Measurements from ENCODE around the gene GATAD2A.
"Not testable (repeated sequence)": the region's sequence is repeated elsewhere in the genome, so short reads cannot be mapped to it uniquely, and the experiment has no call there.

GATAD2A gene

GRCh38 chr19:19366434-19367396, 38.8 kb upstream of the GATAD2A start:
- DNase-seq (ENCODE audit: low spot score), result peak; percentile 74
- ChIA-PET POLR2A (ENCODE audit: low non-redundant PET) (no interaction called here), CTCF (interaction anchor here (0.6 to 1.2 kb wide), 8 partner anchors 44 to 391 kb away, joined by 3 to 6 read pairs (median 4); no protein-coding TSS in a partner anchor)
- peak; percentile 90 for TF ChIP-seq CTCF (conservative IDR thresholded peaks at IDR 0.05; ENCODE audit: low read depth)
- peak overlapping the region; percentile 47 for H3K27ac ChIP-seq

GRCh38 chr19:19368087-19368486, 37.4 kb upstream of the GATAD2A start:
- ChIA-PET CTCF (interaction anchor here (0.6 kb wide), 1 partner anchor 144 kb away, joined by 3 read pairs; no protein-coding TSS in a partner anchor), POLR2A (ENCODE audit: low non-redundant PET) (no interaction called here)
- H3K27ac ChIP-seq, result peak overlapping the region; percentile 9; the same call in 1 of the 2 replicates

GRCh38 chr19:19371059-19371458, 34.4 kb upstream of the GATAD2A start:
- peak; percentile 18 for DNase-seq (ENCODE audit: low spot score)
- peak overlapping the region; percentile 63 for H3K27ac ChIP-seq
- TF ChIP-seq CTCF (conservative IDR thresholded peaks at IDR 0.05; ENCODE audit: low read depth), result no peak

More at GRCh38 chr19:19368087-19368486, 37.4 kb upstream of the GATAD2A start:
- TF ChIP-seq CTCF (conservative IDR thresholded peaks at IDR 0.05; ENCODE audit: low read depth), result no peak
- no peak for DNase-seq (ENCODE audit: low spot score)

GRCh38 chr19:19372656-19373416, 32.6 kb upstream of the GATAD2A start:
- POLR2A ChIA-PET (ENCODE audit: low non-redundant PET), result no interaction called here
- CTCF ChIA-PET, result interaction anchor here (0.9 kb wide), 1 partner anchor 12 kb away, joined by 3 read pairs; no protein-coding TSS in a partner anchor
- peak overlapping the region; percentile 63 for H3K27ac ChIP-seq
- peak; percentile 20 for DNase-seq (ENCODE audit: low spot score)
- no peak for TF ChIP-seq CTCF (conservative IDR thresholded peaks at IDR 0.05; ENCODE audit: low read depth)

More at GRCh38 chr19:19371059-19371458, 34.4 kb upstream of the GATAD2A start:
- ChIA-PET CTCF (interaction anchor here (0.6 kb wide), 2 partner anchors 8 to 119 kb away, joined by 3 to 4 read pairs; no protein-coding TSS in a partner anchor), POLR2A (ENCODE audit: low non-redundant PET) (no interaction called here)

- H3K27ac ChIP-seq, result peak overlapping the region; percentile 13; the same call in 1 of the 2 replicates
- POLR2A ChIA-PET (ENCODE audit: low non-redundant PET), result no interaction called here
- CTCF ChIA-PET, result interaction anchor here (0.5 to 0.8 kb wide), 4 partner anchors 9 to 64 kb away, joined by 3 to 4 read pairs (median 4); no protein-coding TSS in a partner anchor
Observed at GRCh38 chr19:19379527-19379926, 25.9 kb upstream of the GATAD2A start.

GRCh38 chr19:19380316-19380715, 25.2 kb upstream of the GATAD2A start:
- CTCF ChIA-PET; DNase-seq (ENCODE audit: low spot score); POLR2A ChIA-PET (ENCODE audit: low non-redundant PET): not testable (repeated sequence)
- peak overlapping the region; percentile 13 for H3K27ac ChIP-seq

More at GRCh38 chr19:19379527-19379926, 25.9 kb upstream of the GATAD2A start:
- TF ChIP-seq CTCF (conservative IDR thresholded peaks at IDR 0.05; ENCODE audit: low read depth), result no peak
- DNase-seq (ENCODE audit: low spot score), result no peak
